GM20431 (cell line): ENCODE data around the gene EPHA2.
"Not testable (repeated sequence)": the region's sequence is repeated elsewhere in the genome, so short reads cannot be mapped to it uniquely, and the experiment has no call there.

Experiments
- in situ Hi-C: fragments of 300-500 bp; cut with MseI, MboI; formaldehyde crosslinking; loops from one replicate; pipeline ENCODE4 v1.15.0; 2020; ENCODE audit warnings: low sequenced_read_pairs; ENCODE audit not compliant: unreplicated experiment

EPHA2 gene

GRCh38 chr1:16170283-16170673 is 14.4 kb upstream of the EPHA2 start:
- in situ Hi-C loops = no loop called here

DNA sequence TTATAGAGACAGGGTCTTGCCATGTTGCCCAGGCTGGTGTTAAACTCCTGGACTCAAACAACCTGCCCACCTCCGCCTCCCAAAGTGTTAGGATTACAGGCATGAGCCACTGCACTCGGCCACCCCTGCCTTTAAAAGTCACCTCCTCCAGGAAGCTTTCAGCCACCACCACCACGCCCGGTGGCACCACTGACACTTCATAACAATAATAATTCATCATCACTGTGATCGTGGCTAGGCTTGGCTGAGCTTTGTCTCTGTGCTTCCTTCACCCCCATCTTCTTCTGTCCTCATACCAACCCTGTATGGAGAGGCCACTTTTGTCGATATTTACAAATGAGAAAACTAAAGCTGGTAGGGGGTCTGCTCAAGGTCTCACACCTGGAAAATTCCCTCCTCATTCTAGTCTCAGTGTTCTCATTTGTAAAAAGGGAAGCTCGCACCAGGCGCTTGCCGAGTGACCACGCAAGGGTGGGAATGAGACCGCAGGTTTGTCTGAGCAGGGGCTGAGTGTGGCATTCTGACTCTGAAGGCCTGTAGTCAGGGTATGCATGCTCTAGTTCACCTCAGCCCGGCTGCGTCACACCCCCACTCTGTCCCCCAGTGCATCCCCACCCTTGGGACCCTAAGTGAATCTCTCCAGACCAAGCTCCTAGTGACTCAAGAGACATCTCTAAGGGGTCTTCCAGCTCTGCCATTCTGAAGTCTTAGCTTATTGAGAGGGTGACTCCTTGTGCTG is 12.9 kb upstream of the EPHA2 start:
- in situ Hi-C loops = no loop called here

DNA sequence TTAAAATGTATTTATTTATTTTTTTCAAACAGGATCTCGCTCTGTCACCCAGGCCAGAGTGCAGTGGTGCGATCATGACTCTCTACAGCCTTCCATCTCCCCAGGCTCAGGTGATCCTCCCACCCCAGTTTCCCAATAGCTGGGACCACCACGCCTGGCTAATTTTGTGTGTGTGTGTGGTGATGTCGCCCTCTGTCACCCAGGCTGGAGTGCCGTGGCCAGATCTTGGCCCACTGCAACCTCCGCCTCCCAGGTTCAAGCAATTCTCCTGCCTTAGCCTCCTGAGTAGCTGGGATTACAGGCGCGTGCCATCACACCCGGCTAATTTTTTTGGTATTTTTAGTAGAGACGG is 12.3 kb upstream of the EPHA2 start:
- in situ Hi-C loops = not testable (repeated sequence)

DNA sequence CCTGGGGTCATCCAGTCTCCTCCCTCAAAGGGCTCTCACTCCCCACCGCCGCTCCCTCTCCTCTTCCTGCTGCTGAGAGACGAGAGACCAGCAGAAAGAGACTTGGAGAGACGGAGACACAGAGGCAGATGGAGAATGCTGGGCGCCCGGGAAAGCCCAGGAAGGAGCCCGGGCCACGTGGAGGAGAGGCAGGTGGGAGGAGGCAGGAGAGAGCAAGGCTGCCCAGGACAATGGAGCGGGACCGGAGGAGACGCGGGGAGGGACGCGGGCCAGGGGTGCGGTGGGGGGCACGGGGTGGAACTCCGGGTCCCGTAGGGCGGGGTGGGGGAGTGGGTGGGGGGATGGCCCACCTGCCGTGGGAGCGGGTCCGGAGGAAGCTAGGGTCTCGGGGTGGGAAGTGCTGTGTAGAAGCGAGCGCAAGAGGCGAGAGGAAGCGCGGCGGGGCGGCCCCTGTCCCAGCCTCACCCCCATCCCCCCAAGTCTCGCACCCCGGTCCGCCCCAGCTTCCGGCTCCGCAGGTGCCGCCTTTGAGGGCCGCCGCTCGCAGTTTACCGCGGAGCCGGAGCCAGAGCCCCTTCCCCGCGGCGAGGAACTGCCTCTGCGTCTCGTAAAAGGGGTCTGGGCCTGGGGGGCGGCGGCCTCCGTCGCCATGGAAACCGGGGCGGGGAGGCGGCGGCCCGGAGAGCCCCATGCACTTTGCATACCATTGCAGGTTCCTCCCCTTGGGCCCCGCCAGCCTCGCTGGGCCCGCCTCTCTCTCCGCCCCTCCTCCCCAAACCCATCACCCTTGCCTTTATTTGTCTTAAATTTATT is 11.7 kb upstream of the EPHA2 start:
- in situ Hi-C loops = no loop called here

DNA sequence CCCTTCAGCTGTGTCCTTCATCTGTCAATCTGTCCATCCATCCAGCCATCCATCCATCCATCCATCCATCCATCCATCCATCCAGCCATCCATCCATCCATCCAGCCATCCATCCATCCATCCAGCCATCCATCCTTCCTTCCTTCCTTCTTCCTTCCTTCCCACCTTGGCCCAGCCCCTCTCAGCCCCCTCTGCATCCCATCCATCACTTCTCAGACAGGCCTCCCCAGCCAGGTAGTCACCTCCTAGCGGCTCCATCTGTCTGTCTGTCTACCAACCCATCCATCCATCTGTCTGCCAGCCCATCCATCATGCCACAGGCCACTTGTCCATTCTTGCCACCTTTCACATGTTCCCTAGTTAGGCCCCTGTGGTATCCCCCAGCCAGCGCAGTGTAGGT is 10.2 kb upstream of the EPHA2 start:
- in situ Hi-C loops = no loop called here

DNA sequence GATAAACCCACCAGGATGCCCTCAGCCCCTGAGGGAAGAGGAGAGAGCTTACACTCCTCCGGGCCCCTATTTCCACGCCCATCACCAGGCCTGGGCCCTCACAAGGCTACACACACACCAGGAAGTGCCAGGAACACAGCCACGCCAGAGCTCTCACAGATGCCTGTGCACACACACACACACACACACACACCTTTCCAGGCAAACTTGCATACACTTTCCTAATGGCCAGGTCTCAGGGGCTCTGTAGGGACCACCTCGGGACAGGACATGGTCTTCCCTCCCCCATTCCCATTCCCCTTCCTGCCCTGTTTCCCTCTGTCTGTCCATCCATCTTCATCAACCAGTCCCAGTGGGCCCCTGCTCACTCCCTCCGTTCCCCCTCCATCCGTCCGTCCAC is 9.7 kb upstream of the EPHA2 start:
- in situ Hi-C loops = no loop called here

GRCh38 chr1:16165073-16165364 is 9.2 kb upstream of the EPHA2 start:
- in situ Hi-C loops = no loop called here

GRCh38 chr1:16164213-16165072 is 8.6 kb upstream of the EPHA2 start:
- in situ Hi-C loops = no loop called here

GRCh38 chr1:16163608-16164212 is 7.8 kb upstream of the EPHA2 start:
- in situ Hi-C loops = not testable (repeated sequence)

DNA sequence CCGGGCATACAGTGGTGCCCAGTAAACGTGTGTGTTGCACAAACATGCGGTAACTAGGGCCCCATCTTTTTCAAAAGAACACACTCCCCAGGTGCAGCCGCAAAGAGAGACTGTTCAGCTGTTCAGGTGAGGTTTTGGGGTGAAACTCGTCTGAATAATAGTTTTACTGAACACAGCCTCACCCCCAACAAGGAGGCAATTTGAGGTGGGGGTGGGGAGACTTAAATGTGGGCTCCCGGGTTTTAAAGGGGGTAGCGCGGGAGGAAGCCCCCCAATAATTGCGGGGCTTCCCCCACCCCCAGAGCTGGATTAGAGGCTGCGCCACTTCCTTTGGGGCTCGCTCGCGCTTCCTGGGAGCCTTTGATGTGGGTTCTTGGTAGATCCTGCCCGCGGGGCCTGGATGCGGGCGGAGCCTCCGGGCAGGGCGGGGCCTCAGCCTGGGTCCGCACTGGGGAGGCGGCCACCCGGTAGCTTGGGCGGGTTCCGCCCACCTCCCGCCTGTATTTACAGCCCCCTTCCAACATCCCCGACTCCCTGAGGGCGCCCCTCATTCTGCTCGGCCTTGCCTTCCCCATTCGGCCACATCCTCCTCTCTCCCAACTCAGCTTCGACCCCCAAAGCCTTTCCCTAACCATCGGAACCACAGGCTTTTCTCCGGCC is 6.4 kb upstream of the EPHA2 start:
- in situ Hi-C loops = no loop called here

DNA sequence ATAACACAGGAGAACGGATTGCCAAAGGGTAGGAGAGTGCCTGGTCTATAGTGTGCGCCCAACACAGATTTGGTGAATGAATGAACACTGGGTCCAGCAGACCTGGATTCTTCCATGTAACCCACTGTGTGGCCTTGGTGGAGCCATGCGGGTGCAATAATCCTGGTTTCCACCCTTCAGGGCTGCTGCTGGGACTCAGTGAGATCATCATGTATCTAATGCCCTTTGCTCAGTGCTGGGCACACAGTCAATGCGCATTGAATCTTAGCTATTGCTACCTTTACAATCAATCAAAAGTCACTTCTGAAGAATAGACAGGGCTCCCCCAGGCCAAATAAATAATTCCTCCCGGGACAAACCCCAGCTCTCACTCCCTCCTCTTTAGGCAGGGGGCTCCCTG is 5.8 kb upstream of the EPHA2 start:
- in situ Hi-C loops = no loop called here

DNA sequence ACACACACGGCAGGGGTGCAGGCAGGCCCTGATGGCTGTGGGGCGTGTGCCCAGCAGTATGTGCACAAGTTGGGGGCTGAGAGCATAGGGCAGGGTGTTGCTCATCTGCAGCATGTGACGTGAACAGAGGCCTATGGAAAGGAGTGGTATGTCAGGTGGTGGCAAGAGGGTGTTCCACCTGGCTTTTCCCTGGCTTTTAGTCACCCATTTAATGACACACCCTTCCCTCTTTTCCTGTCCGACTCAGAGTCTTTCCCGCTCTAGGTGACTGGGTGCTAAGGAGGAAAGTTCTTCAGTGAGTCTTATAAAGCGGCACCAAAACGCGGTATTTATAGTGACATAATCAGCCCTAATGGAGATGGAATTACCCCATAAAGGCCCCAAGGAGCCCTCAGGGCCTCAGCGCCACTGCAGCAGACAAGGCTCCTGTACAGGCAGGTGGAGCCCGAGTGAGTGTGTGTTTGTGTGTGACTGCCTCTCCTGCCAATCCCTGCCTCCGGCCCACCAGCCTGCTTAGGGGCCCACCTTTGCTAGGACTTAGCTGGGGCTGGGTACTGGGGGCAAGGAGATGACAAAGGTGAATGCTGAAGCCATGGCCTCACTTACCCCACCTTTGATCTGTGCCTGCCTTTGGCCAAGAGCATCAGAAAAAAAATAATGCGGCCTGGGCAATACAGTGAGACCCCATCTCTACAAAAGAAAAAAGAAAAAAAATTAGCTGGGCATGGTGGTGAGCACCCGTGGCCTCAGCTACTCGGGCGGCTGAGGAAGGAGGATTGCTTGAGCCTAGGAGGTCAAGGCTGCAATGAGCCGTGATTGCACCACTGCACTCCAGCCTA is 3.3 kb upstream of the EPHA2 start:
- in situ Hi-C loops = no loop called here

- in situ Hi-C loops = no loop called here
These were observed 2.2 kb upstream of the EPHA2 start for GRCh38 chr1:16158025-16158424.

DNA sequence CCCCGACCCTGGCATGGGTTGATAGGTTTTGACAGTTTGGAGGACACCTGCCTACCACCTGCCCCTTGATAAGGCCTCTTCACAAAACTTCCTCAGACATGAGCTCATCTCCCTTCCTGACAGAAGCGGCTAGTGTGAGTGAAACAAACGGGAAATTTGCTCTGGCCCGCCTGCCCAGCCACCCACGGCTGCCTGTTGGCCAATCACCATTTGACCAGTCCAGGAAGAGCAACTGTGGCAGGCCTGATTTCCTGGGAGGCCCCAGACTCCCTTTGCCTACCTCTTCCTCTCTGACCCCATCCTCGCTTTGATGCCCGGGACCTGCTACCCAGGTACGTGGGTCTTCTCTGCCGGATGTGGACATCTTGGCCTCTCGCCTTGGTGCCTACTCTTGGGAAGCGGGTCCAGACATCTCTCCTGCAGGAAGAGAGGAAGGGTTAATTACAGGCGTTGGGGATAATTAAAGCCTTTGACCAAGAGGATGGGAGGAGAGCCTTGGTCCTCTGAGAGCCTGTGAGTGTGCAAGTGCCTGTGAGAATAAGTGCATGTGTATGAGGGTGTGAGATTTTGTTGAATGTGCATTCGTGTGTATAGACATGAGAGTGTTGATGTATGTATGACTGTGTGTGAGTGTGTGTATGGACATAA is 1.1 kb upstream of the EPHA2 start:
- in situ Hi-C loops = no loop called here

GRCh38 chr1:16153999-16154673 is 1.7 kb downstream of the EPHA2 start:
- in situ Hi-C loops = no loop called here

DNA sequence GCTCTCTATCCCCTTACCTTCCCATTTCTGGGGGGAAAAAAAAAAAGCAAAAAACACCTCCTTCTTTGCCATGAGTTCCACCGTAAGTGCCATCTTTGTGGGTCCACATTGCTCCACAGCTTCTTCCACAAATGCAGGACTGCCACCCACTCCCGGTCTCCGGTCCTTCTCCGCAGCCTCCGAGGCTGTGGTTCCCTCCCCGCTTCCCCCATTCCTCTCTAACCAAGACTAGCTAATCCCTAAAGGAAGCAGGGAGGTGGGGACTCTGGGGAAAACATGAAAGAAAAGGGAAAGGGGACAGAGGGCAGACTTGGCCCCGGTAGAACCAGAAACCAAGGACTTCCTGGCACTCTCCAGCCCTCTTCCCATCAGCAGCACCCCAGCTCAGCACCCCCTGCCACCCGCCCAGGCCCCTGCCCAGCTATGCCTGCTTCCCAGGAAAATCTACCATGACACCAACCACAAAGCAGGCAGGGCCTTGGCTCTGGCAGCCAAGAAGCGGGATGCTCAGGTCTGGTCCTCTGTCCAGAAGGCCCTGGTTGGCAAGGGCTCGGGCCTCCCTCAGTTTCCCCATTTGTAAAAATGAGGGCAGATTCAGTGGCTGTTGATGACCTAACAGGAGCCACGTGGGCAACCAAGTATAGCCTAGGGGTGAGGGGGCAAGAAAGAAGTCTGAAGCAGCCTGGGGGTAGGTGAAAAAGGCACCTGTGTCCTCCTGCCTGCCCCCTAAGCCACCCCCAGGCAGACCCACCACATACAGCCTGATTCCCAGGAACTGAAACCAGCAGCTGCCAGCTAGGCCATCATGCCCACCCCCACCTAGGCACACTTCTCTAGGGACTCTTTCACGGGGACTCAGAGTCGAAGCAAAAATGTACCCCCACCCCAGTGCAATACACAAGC is 2.5 kb downstream of the EPHA2 start:
- in situ Hi-C loops = no loop called here

- in situ Hi-C loops = no loop called here
These were observed 3.3 kb downstream of the EPHA2 start for GRCh38 chr1:16152481-16153087.
